Pons (tissue), 1 donor: ENCODE data around the gene MB.
"Not testable (repeated sequence)": the region's sequence is repeated elsewhere in the genome, so short reads cannot be mapped to it uniquely, and the experiment has no call there.

Experiments used
- DNase-seq: peaks from one replicate; pipeline ENCODE4 v3.0.0-alpha.2; 2016; ENCODE audit warnings: low spot score

Gene MB

GRCh38 chr22:35617137-35617755 is at the start of gene MB:
Gene MB, minus strand, starts transcription at chr22:35617329. Its CDS starts 72 bp downstream, at chr22:35617257.
- DNase-seq, result no peak

- not testable (repeated sequence) for DNase-seq
These were observed 49.6 kb upstream of the MB start for GRCh38 chr22:35666699-35667098.

- no peak for DNase-seq
These were observed 47.9 kb upstream of the MB start for GRCh38 chr22:35664955-35665587.

GRCh38 chr22:35663371-35663770 is 46.2 kb upstream of the MB start:
- no peak for DNase-seq

- DNase-seq, result no peak
These were observed 45.8 kb upstream of the MB start for GRCh38 chr22:35662914-35663313.

- DNase-seq, result no peak
These were observed 44.3 kb upstream of the MB start for GRCh38 chr22:35661464-35661863.

- no peak for DNase-seq
These were observed 43.4 kb upstream of the MB start for GRCh38 chr22:35660291-35661127.

GRCh38 chr22:35657571-35658312 is 40.6 kb upstream of the MB start:
- DNase-seq, result no peak

GRCh38 chr22:35656284-35656752 is 39.2 kb upstream of the MB start:
- DNase-seq, result no peak

GRCh38 chr22:35653824-35654223 is 36.7 kb upstream of the MB start:
- DNase-seq, result no peak

GRCh38 chr22:35651085-35651484 is 34.0 kb upstream of the MB start:
- DNase-seq, result no peak

- no peak for DNase-seq
These were observed 32.6 kb upstream of the MB start for GRCh38 chr22:35649636-35650250.

- no peak for DNase-seq
These were observed 32.0 kb upstream of the MB start for GRCh38 chr22:35649026-35649553.

GRCh38 chr22:35648066-35649025 is 31.2 kb upstream of the MB start, which contains the start of gene APOL6:
Gene APOL6, plus strand, starts transcription at chr22:35648446. Its CDS starts 7,980 bp downstream, at chr22:35656426.
- DNase-seq, result peak; percentile 86

- DNase-seq, result no peak
These were observed 28.5 kb upstream of the MB start for GRCh38 chr22:35645646-35646045.

- DNase-seq, result no peak
These were observed 26.9 kb upstream of the MB start for GRCh38 chr22:35643991-35644390.

- no peak for DNase-seq
These were observed 25.2 kb upstream of the MB start for GRCh38 chr22:35642305-35642741.

GRCh38 chr22:35641494-35642120 is 24.5 kb upstream of the MB start:
- DNase-seq, result no peak

GRCh38 chr22:35638410-35638809 is 21.3 kb upstream of the MB start:
- DNase-seq, result peak; percentile 50

GRCh38 chr22:35638001-35638400 is 20.9 kb upstream of the MB start:
- DNase-seq, result no peak
